HG02970 (cell line): ENCODE data around the gene TTL.

Experiments
- ATAC-seq: cut with Tn5 transposase; IDR thresholded peaks from one replicate; pipeline ENCODE4 v1.9.1; 2021; ENCODE audit warnings: mild to moderate bottlenecking, moderate library complexity, moderate number of reproducible peaks; ENCODE audit not compliant: unreplicated experiment, low FRiP score

Gene TTL

GRCh38 chr2:112572005-112572404 lies 90.0 kb downstream of the TTL start:
- ATAC-seq: no peak

- no peak for ATAC-seq
Observed at GRCh38 chr2:112577756-112578155, 95.8 kb downstream of the TTL start.

- no peak for ATAC-seq
Observed at GRCh38 chr2:112579241-112579640, 97.3 kb downstream of the TTL start.

GRCh38 chr2:112580084-112580483 lies 98.1 kb downstream of the TTL start:
- ATAC-seq: no peak

GRCh38 chr2:112582314-112582746 lies 100.4 kb downstream of the TTL start:
- no peak for ATAC-seq

- no peak for ATAC-seq
Observed at GRCh38 chr2:112583497-112584133, 101.7 kb downstream of the TTL start.

- ATAC-seq: peak; percentile 86
Observed at GRCh38 chr2:112584134-112584890, 102.4 kb downstream of the TTL start, which contains the start of gene CHCHD5. CHCHD5 (plus strand) TSS chr2:112584609; CDS start chr2:112584648, 39 bp downstream.

GRCh38 chr2:112584891-112585250 lies 102.9 kb downstream of the TTL start:
- no peak for ATAC-seq

- no peak for ATAC-seq
Observed at GRCh38 chr2:112585400-112585799, 103.4 kb downstream of the TTL start.

GRCh38 chr2:112585873-112586464 lies 104.0 kb downstream of the TTL start:
- ATAC-seq: no peak

GRCh38 chr2:112588611-112589045 lies 106.7 kb downstream of the TTL start:
- no peak for ATAC-seq
